ENCODE measurements around the gene RRAS.
A peak's percentile ranks its signal among the peaks of the same experiment; 100 is the strongest.
"Not testable (repeated sequence)": the region's sequence is repeated elsewhere in the genome, so short reads cannot be mapped to it uniquely, and the experiment has no call there.

Gene RRAS

DNA sequence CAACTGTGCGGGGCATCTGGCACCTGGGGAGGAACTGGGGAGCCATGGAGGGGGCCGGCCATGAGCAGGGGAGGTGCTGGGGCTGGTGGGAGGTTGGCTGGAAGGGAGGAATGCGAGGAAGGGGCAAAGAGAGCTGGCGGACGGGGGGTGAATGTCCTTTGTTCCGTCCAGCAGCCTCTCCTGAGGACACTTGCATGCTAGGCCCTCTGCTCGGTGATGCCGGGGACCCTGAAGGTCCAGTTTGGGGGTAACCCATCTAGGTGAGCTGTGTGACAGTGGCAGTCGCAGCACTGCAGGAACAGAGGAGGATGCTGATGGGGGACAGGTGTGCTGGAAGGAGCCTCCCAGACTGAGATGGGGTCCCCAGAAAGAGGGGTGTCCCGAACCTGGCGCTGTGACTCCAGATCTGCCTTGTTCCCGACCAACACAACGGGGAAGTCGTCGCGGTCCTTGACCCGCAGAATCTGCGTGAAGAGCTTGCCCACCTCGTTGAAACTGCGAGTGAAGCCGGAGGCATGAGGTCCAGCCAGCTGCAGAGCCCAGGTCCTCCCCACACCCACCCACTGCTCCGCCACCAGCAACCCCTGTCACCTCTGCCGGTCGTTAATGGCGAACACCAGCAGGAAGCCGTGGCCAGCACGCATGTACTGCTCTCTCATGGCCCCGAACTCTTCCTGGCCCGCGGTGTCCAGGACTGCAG lies 3.6 kb downstream of the RRAS start:
- H3K27me3 ChIP-seq: no peaks in the 10 kb centered on the region
- H3K4me1 ChIP-seq: peaks cover 29 to 59% (median 58%) of the 10 kb centered on the region in 10 experiments
- TF ChIP-seq Cebpa-rat (IDR thresholded peaks at IDR 0.05): no peak
- peaks cover 0 to 5% (median 0%) of the 10 kb centered on the region in 11 experiments; a peak in 1 of 22 replicates for H4K20me1 ChIP-seq
- no peaks in the 10 kb centered on the region for H3K9me3 ChIP-seq (replicated peaks in 1 of 11)
- peak overlapping the region in 2 of 11 experiments; percentile 4 to 40; a peak in 2 of 22 replicates for H3K27ac ChIP-seq
- peaks cover 0 to 26% (median 0%) of the 10 kb centered on the region in 11 experiments; a peak in 4 of 22 replicates for H3K36me3 ChIP-seq
- no peak overlapping the region for H3K4me3 ChIP-seq
- H3K9ac ChIP-seq: peak overlapping the region in 4 of 11 experiments; percentile 15 to 26 (median 22); a peak in 2 of 22 replicates
- H3K4me2 ChIP-seq: peak overlapping the region in 6 of 11 experiments; percentile 1 to 99 (median 36); a peak in 8 of 22 replicates

DNA sequence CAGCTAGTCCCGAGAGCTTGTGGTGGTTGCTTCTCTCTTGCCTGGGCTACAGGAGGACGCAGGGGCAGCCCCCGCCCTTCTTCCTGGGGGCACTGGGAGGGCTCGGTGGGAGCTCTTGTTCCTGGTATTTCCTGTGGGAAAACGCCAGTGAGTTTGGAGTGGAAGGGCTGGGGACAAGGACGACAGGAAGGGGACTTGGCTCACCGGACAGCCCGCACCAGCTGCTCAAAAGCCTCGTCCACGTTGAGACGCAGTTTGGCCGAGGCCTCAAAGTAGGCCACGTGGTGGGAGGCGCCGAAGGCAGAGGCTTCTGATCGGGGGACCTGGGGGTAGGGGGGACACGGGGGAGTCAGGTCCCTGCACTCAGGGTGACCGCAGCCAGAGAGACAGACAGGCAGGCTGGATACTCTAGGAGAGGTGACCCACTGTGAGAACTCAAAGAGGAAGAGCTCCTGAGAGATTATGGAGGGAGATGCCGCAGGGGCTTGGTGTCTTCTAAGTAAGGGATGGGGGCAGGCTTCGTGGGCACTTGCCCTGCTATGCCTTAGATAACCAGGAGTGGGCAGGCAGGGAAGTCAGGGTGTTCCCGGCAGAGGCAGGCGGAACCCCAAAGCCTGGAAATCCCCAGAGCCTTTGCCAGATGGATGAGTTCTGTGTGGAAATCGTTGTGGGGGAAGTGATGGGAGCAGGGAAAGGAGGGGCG lies 4.3 kb downstream of the RRAS start:
- peaks cover 29 to 53% (median 51%) of the 10 kb centered on the region in 10 experiments for H3K4me1 ChIP-seq
- no peaks in the 10 kb centered on the region for H3K27me3 ChIP-seq
- H3K9ac ChIP-seq: peak overlapping the region in 7 of 11 experiments; percentile 1 to 32 (median 26); a peak in 6 of 22 replicates
- no peak for TF ChIP-seq Cebpa-rat (IDR thresholded peaks at IDR 0.05)
- peaks cover 0 to 26% (median 0%) of the 10 kb centered on the region in 11 experiments; a peak in 7 of 22 replicates for H3K36me3 ChIP-seq
- no peak overlapping the region for H3K4me3 ChIP-seq
- peak overlapping the region in 7 of 11 experiments; percentile 4 to 44 (median 26); a peak in 8 of 22 replicates for H3K27ac ChIP-seq
- peak overlapping the region in 10 of 11 experiments; percentile 13 to 99 (median 33); a peak in 13 of 22 replicates for H3K4me2 ChIP-seq
- peaks cover 0 to 12% (median 0%) of the 10 kb centered on the region in 11 experiments; a peak in 1 of 22 replicates for H4K20me1 ChIP-seq
- H3K9me3 ChIP-seq (replicated peaks in 1 of 11): no peaks in the 10 kb centered on the region

DNA sequence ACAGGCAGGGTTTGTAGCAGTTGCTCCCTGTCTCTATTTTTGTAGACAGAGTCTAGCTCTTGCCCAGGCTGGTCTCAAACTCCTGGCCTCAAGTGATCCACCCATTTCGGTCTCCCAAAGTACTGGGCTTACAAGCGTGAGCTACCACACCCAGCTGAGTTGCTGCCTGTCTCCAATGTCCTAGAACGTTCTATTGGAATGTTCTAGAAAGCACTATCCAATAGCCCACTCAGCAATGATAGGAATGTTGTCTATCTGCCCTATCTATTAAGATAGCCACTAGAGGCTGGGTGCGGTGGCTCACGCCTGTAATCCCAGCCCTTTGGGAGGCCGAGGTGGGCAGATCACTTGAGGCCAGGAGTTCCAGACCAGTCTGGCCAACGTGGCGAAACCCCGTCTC lies 6.7 kb downstream of the RRAS start:
- H3K4me3 ChIP-seq; H3K9ac ChIP-seq; H3K27me3 ChIP-seq; H3K27ac ChIP-seq; H3K9me3 ChIP-seq (replicated peaks in 1 of 11); H3K4me2 ChIP-seq: not testable (repeated sequence)
- H4K20me1 ChIP-seq: peaks cover 0 to 12% (median 0%) of the 10 kb centered on the region in 11 experiments; a peak in 1 of 22 replicates
- peaks cover 18 to 37% (median 35%) of the 10 kb centered on the region in 10 experiments for H3K4me1 ChIP-seq
- H3K36me3 ChIP-seq: peaks cover 19 to 45% (median 21%) of the 10 kb centered on the region in 11 experiments; a peak in 21 of 22 replicates

DNA sequence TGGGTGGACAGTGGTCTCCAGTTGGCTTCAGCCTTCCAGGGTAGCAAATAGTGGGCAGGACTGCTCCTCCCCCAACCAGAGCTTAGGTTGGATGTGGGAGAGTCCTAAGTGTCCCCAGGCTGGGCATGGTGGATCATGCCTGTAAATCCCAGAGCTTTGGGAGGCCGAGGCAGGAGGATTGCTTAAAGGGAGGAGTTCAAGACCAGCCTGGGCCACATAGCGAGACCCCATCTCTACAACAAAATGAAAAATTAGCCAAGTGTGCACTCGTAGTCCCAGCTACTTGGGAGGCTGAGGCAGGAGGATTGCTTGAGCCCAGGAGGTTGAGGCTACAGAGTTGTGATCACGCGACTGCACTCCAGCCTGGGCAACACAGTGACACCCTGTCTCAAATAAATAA lies 7.4 kb downstream of the RRAS start:
- Histone ChIP-seq H3K9me3 (replicated peaks in 1 of 11) (no peaks in the 10 kb centered on the region), H3K4me2 (no peak overlapping the region), H3K27me3 (no peaks in the 10 kb centered on the region), H3K27ac (no peak overlapping the region), H3K36me3 (peaks cover 24 to 51% (median 28%) of the 10 kb centered on the region in 11 experiments), H4K20me1 (peaks cover 0 to 12% (median 0%) of the 10 kb centered on the region in 11 experiments; a peak in 1 of 22 replicates), H3K4me3 (no peak overlapping the region), H3K4me1 (peaks cover 16 to 30% (median 29%) of the 10 kb centered on the region in 10 experiments), H3K9ac (no peak overlapping the region)
- no peak for TF ChIP-seq Cebpa-rat (IDR thresholded peaks at IDR 0.05)

DNA sequence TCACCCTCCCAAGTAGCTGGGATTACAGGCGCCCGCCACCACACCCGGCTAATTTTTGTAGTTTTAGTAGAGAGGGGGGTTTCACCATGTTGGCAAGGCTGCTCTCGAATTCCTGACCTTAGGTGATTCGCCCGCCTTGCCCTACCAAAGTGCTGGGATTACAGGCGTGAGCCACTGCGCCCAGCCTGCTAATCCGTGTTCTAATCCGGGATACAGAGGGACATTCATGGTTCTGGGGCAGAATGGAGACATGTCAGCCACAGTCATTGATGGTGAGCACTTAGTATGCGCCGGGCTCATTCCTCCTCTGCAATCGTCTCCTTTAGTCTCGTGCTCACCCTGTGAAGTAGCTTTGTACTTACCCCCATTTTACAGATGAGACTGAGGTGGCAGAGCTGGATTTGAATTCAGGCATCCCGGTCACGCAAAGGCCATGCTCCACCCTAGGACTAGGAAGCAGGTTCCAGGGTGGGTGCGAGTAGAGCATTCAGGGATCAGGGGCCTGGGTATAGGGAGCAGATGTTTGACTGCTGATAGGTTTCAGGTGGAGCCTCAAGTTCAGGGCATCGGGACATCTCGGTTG lies 8.2 kb downstream of the RRAS start:
- H4K20me1 ChIP-seq: peaks cover 0 to 14% (median 0%) of the 10 kb centered on the region in 11 experiments; a peak in 1 of 22 replicates
- peaks cover 33 to 59% (median 37%) of the 10 kb centered on the region in 11 experiments for H3K36me3 ChIP-seq
- no peak overlapping the region for H3K4me3 ChIP-seq
- no peak for TF ChIP-seq Cebpa-rat (IDR thresholded peaks at IDR 0.05)
- no peaks in the 10 kb centered on the region for H3K9me3 ChIP-seq (replicated peaks in 1 of 11)
- H3K27me3 ChIP-seq: no peaks in the 10 kb centered on the region
- no peak overlapping the region for H3K27ac ChIP-seq
- H3K4me1 ChIP-seq: peaks cover 9 to 22% (median 21%) of the 10 kb centered on the region in 10 experiments
- H3K4me2 ChIP-seq: no peak overlapping the region
- H3K9ac ChIP-seq: no peak overlapping the region

DNA sequence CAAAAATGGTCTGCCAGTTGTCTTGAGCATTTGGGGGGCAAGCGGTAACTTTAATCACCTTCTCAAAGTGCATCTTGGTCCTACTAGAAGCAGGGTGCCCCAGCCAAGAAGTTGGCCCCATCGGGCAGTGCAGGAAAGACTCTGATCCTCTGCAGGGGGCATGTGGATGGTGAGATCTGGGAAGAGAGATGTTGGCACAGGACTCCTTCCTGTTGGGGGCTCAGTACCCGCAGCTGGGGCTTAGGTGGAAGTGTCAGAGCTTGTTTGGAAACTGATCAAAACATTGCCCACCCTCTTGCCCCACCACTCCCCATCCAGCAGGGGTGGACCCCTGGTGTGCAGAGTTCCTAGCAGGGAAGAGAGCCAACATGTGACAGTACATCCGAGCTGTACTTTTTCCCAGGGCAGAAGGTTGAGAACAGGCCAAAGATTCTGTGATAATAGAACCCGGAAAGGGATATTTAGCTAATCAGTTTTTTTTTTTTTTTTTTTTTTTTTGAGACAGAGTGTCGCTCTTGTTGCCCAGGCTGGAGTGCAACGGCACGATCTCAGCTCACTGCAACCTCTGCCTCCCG lies 8.8 kb downstream of the RRAS start:
- H3K4me1 ChIP-seq: peaks cover 3 to 16% (median 15%) of the 10 kb centered on the region in 10 experiments
- H3K27ac ChIP-seq: no peak overlapping the region
- no peak overlapping the region for H3K4me2 ChIP-seq
- H3K9ac ChIP-seq: no peak overlapping the region; a peak in 1 of 22 replicates
- no peaks in the 10 kb centered on the region for H3K27me3 ChIP-seq
- no peaks in the 10 kb centered on the region for H3K9me3 ChIP-seq (replicated peaks in 1 of 11)
- H3K4me3 ChIP-seq: no peak overlapping the region
- peaks cover 0 to 20% (median 0%) of the 10 kb centered on the region in 11 experiments; a peak in 1 of 22 replicates for H4K20me1 ChIP-seq
- TF ChIP-seq Cebpa-rat (IDR thresholded peaks at IDR 0.05): no peak
- peaks cover 38 to 58% (median 42%) of the 10 kb centered on the region in 11 experiments for H3K36me3 ChIP-seq

DNA sequence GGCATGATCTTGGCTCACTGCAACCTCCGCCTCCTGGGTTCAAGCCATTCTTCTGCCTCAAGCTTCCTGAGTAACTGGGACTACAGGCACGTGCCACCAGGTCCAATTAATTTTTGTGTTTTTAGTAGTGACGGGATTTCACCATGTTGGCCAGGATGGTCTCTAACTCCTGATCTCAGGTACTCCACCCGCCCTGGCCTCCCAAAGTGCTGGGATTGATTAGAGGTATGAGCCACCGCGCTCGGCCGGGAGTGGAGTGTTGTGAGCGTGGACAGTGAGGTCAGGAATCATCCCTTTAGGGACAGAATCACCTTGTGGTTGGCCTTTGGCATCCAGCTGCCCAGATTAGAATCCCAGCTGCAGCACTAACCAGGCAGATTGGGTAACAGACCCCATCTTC lies 10.3 kb downstream of the RRAS start:
- H3K27ac ChIP-seq: no peak overlapping the region
- H3K36me3 ChIP-seq: peaks cover 43 to 55% (median 48%) of the 10 kb centered on the region in 11 experiments
- peaks cover 0 to 28% (median 2%) of the 10 kb centered on the region in 11 experiments; a peak in 4 of 22 replicates for H4K20me1 ChIP-seq

DNA sequence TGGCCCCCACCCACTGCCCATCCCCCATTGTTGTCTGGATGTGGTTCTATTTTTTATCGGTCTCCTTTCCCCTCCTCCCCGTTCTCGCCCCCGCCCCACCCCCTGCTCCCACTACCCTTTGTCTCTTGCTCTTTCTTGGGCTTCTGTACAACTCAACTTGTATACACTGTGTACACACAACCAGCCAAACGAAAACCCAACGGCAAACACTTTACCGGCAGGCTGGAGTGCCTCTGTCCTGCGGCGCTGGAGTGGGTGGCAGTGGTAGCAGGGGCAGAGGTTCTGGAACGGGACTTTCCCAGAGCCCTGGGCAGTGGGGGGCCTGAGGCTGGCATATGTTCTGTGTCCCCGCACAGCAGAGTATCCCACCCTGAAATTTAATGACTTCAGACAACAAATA lies 13.7 kb downstream of the RRAS start:
- H3K36me3 ChIP-seq: peaks cover 63 to 89% (median 76%) of the 10 kb centered on the region in 11 experiments
- no peak overlapping the region for H3K4me3 ChIP-seq
- H3K9ac ChIP-seq: no peak overlapping the region
- no peak overlapping the region for H3K4me2 ChIP-seq
- no peaks in the 10 kb centered on the region for H3K9me3 ChIP-seq (replicated peaks in 1 of 11)
- no peak overlapping the region for H3K27ac ChIP-seq
- no peaks in the 10 kb centered on the region for H3K27me3 ChIP-seq
- no peak for TF ChIP-seq Cebpa-rat (IDR thresholded peaks at IDR 0.05)
- H4K20me1 ChIP-seq: peaks cover 0 to 52% (median 6%) of the 10 kb centered on the region in 11 experiments; a peak in 5 of 22 replicates
- H3K4me1 ChIP-seq: no peaks in the 10 kb centered on the region

More for the DNA sequence above, 10.3 kb downstream of the RRAS start:
- H3K4me1 ChIP-seq: peaks cover 0 to 2% (median under 1%) of the 10 kb centered on the region in 10 experiments; a peak in 4 of 20 replicates
- H3K27me3 ChIP-seq: no peaks in the 10 kb centered on the region
- no peaks in the 10 kb centered on the region for H3K9me3 ChIP-seq (replicated peaks in 1 of 11)
- no peak overlapping the region for H3K9ac ChIP-seq
- H3K4me2 ChIP-seq: no peak overlapping the region
- no peak overlapping the region for H3K4me3 ChIP-seq
- no peak for TF ChIP-seq Cebpa-rat (IDR thresholded peaks at IDR 0.05)
